Measurements from ENCODE around the gene SORCS3. TPM values are rescaled to one million over a fixed set of nuclear protein-coding genes. Genes with fewer than 3 reads are reported as not detected.
A peak's percentile ranks its signal among the peaks of the same experiment; 100 is the strongest.

Gene SORCS3
- total RNA-seq, 4 donors from 2014 or later: 0.26 to 0.50 (median 0.41) TPM

DNA sequence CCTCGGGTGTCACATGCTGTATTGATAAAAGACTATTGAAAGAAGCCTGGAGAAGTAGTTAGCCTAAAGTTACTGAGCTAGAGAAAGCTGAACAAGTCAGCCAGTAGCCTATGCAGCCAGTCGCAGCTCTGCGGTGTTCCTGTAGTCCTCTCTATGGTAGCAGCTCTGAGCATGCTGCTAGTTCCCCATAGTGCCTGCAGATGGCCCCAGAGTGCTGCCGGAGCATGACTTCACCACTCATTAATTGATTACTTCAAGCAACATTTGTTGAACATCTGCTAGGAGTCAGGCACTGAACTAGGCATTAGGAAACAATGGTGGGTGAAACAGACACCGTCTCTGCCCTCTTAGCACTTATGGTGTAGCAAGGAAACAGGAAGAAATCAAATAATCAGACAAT is 422.7 kb downstream of the SORCS3 start:
- H3K9me3 ChIP-seq: no peaks in the 10 kb centered on the region
- no peak for TF ChIP-seq EP300 (IDR thresholded peaks at IDR 0.05)
- TF ChIP-seq POLR2AphosphoS5 (IDR thresholded peaks at IDR 0.05): no peak
- no peak for TF ChIP-seq POLR2A (IDR thresholded peaks at IDR 0.05; ENCODE audit: low read depth)
- TF ChIP-seq, protein P1, sequence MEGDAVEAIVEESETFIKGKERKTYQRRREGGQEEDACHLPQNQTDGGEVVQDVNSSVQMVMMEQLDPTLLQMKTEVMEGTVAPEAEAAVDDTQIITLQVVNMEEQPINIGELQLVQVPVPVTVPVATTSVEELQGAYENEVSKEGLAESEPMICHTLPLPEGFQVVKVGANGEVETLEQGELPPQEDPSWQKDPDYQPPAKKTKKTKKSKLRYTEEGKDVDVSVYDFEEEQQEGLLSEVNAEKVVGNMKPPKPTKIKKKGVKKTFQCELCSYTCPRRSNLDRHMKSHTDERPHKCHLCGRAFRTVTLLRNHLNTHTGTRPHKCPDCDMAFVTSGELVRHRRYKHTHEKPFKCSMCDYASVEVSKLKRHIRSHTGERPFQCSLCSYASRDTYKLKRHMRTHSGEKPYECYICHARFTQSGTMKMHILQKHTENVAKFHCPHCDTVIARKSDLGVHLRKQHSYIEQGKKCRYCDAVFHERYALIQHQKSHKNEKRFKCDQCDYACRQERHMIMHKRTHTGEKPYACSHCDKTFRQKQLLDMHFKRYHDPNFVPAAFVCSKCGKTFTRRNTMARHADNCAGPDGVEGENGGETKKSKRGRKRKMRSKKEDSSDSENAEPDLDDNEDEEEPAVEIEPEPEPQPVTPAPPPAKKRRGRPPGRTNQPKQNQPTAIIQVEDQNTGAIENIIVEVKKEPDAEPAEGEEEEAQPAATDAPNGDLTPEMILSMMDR (IDR thresholded peaks at IDR 0.05): peak in 2 of 3 experiments; percentile 14 to 26
- no peak overlapping the region for H3K27ac ChIP-seq (replicated peaks in 1 of 4)
- H3K36me3 ChIP-seq: no peaks in the 10 kb centered on the region
- H3K27me3 ChIP-seq: no peaks in the 10 kb centered on the region
- no peak overlapping the region for H3K4me3 ChIP-seq
- intact Hi-C loops (cut with DNase I): no loop called here
- 65% methylated on average over 5 of the region's 5 CpGs for WGBS
- H3K4me1 ChIP-seq: no peaks in the 10 kb centered on the region
- DNase-seq (ENCODE audit: extremely low spot score): no peak

DNA sequence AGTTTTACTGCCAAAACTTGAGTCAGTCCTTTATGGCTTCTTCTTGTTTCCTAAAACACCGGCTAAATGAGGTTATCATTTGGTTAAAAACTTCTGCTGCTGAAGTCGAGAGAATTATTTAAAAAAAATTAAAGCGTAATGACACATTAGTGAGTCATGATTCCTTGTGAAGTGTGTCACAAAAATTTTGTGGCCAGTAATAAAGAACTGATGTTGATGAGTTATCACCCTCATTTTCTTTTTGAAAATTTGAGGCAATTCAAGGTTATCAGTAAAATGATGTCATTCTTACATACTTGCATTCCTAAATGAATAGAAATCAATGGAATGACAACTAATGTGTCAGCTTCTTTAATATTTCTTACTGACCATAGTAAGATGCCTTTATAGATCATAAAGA is 427.4 kb downstream of the SORCS3 start:
- Histone ChIP-seq H3K36me3 (no peaks in the 10 kb centered on the region), H3K9me3 (no peaks in the 10 kb centered on the region), H3K27ac (replicated peaks in 1 of 4) (no peak overlapping the region), H3K27me3 (no peaks in the 10 kb centered on the region), H3K4me1 (no peaks in the 10 kb centered on the region), H3K4me3 (no peak overlapping the region)
- no peak for DNase-seq (ENCODE audit: extremely low spot score)
- WGBS: 72% methylated on average over 3 of the region's 3 CpGs
- intact Hi-C loops (cut with DNase I): no loop called here
- TF ChIP-seq POLR2A (IDR thresholded peaks at IDR 0.05; ENCODE audit: low read depth) (no peak), EP300 (IDR thresholded peaks at IDR 0.05) (no peak), POLR2AphosphoS5 (IDR thresholded peaks at IDR 0.05) (no peak)
- TF ChIP-seq, protein P1 (IDR thresholded peaks at IDR 0.05): no peak

DNA sequence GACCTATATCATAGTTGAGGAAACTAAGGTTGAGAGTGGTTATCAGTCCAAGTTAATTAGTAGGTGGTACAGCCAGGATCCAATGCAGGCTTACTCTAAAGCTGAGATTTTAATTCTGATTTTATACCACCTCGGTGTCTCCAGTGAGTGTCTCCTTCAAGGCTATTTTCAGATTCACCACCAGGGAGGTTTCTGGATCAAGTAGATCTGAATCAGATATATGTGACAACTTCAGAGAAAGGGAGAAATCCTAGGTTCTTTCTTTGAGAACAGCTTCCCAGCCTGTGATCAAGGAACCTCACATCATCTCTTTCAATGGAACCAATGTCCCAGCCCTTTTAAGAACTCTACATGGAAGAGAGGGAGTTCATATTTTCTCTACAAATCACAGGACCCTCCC is 429.2 kb downstream of the SORCS3 start:
- WGBS: 79% methylated on average over 1 of the region's 1 CpG
- Histone ChIP-seq H3K9me3 (no peaks in the 10 kb centered on the region), H3K4me3 (no peak overlapping the region), H3K27ac (replicated peaks in 1 of 4) (no peak overlapping the region), H3K4me1 (no peaks in the 10 kb centered on the region), H3K36me3 (no peaks in the 10 kb centered on the region), H3K27me3 (no peaks in the 10 kb centered on the region)
- intact Hi-C loops (cut with DNase I): no loop called here
- DNase-seq (ENCODE audit: extremely low spot score): peak; percentile 60
- TF ChIP-seq POLR2AphosphoS5 (IDR thresholded peaks at IDR 0.05): no peak
- TF ChIP-seq EP300 (IDR thresholded peaks at IDR 0.05): no peak
- TF ChIP-seq, protein P1 (IDR thresholded peaks at IDR 0.05): no peak
- TF ChIP-seq POLR2A (IDR thresholded peaks at IDR 0.05; ENCODE audit: low read depth): no peak

DNA sequence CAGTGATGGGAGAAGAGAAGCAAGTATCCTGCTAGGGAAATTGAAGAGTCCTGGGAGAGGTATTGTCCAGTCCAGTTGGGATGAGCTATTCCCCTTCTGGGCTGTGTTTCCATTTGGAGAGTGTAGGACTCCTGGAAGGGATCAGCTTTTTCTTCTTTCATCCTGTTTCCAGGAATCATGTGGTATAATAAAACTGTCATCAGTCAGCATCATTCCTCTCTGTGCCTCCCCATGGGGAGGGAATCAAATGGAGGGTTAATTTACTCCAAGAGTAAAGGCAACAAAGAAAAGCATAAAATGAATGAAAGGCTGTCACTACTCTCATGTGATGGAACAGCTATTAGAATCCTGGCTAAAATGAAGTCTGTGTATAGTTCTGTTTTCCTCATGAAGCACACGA is 429.9 kb downstream of the SORCS3 start:
- Histone ChIP-seq H3K4me3 (no peak overlapping the region), H3K9me3 (no peaks in the 10 kb centered on the region), H3K36me3 (no peaks in the 10 kb centered on the region), H3K27me3 (no peaks in the 10 kb centered on the region), H3K27ac (replicated peaks in 1 of 4) (no peak overlapping the region), H3K4me1 (no peaks in the 10 kb centered on the region)
- peak; percentile 53 for DNase-seq (ENCODE audit: extremely low spot score)
- intact Hi-C loops (cut with DNase I): no loop called here
- WGBS: 63% methylated on average over 1 of the region's 1 CpG
- TF ChIP-seq, protein P1 (IDR thresholded peaks at IDR 0.05): no peak
- TF ChIP-seq POLR2AphosphoS5 (IDR thresholded peaks at IDR 0.05) (no peak), EP300 (IDR thresholded peaks at IDR 0.05) (no peak), POLR2A (IDR thresholded peaks at IDR 0.05; ENCODE audit: low read depth) (no peak)

DNA sequence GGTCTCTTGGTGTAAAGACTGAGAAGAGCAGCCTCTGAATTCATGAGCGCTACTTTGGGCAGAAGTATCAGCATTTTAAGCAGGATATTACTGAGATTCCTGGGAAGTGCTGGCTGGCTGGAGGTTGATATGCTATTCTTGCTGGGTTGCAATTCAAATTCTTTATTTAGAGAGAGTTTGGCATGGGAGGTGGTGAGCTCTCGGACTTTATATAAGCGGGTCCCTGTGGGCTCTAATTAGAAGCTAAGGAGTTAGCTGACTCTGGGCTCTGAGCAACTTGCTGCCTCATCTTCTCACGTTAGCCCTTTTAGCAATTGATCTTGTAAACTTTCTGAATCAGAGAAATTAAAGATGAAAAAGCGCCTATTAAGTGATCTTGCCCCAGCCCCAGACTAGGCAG is 430.9 kb downstream of the SORCS3 start:
- WGBS: 55% methylated on average over 5 of the region's 5 CpGs
- DNase-seq (ENCODE audit: extremely low spot score): peak; percentile 75
- no peak overlapping the region for H3K4me3 ChIP-seq
- H3K4me1 ChIP-seq: no peaks in the 10 kb centered on the region
- H3K27me3 ChIP-seq: no peaks in the 10 kb centered on the region
- intact Hi-C loops (cut with DNase I): no loop called here
- TF ChIP-seq POLR2A (IDR thresholded peaks at IDR 0.05; ENCODE audit: low read depth) (no peak), POLR2AphosphoS5 (IDR thresholded peaks at IDR 0.05) (no peak), EP300 (IDR thresholded peaks at IDR 0.05) (no peak)
- TF ChIP-seq, protein P1 (IDR thresholded peaks at IDR 0.05): no peak
- H3K36me3 ChIP-seq: no peaks in the 10 kb centered on the region
- no peak overlapping the region for H3K27ac ChIP-seq (replicated peaks in 1 of 4)
- no peaks in the 10 kb centered on the region for H3K9me3 ChIP-seq

Measured in esophagus muscularis mucosa (tissue), 4 donors.